HL-60/S4 treated with phorbol 12-myristate 13-acetate at 8.2 ng/mL for 4 days and 3 days (cell line): ENCODE results near the gene ZNF189.

ENCODE experiments used
- in situ Hi-C: fragments of 300-500 bp; cut with MboI; formaldehyde crosslinking; loops from 2 replicates; pipeline ENCODE4 v1.15.0; 2022; ENCODE audit warnings: low sequenced_read_pairs

ZNF189 gene

GRCh38 chr9:101417977-101418376 is 19.3 kb downstream of the ZNF189 start:
- in situ Hi-C loops: no loop called here

DNA sequence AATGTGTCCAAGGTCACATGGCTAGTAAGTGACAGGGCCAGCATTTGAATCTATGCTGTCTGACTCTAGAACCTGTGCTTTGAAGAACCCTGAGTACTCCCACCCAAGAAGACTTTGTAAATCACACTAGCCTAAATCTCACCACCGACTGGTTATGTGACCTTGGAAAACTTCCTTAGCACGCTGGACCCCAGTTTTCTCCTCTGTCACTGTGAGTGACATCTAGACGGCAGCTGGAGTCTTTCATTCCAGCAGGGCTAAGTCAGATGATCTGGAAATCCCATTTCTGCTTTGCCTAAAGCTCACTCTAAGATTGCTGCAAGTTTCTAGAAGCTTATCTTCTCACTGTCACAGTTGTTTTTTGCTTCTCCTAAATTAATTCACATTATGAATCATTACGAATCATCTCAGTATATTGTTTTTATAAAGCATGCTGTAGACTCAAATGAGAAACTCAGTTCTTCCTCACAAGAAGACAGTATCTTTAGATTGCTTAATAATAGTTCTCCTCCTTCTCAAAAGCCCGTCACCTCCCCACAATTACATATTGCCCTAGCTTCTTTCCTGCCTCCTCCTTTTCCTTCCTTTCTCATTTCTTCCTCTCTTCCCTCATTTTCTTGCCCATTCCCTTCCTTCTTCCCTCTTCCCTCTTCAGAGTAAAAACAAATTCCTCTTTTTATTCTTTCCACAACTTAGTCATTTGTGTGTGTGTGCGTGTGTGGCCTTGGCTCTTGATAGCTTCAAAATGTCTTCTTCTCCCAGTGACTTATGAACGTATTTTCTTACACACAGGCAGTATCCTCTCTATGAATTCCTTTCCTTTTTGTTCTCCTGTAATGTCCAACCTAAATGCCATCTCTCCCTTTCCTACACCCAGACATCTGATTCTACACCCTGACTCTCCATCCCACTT is 20.1 kb downstream of the ZNF189 start:
- in situ Hi-C loops: no loop called here

- in situ Hi-C loops: no loop called here
Measured at GRCh38 chr9:101419863-101420262, 21.2 kb downstream of the ZNF189 start.

DNA sequence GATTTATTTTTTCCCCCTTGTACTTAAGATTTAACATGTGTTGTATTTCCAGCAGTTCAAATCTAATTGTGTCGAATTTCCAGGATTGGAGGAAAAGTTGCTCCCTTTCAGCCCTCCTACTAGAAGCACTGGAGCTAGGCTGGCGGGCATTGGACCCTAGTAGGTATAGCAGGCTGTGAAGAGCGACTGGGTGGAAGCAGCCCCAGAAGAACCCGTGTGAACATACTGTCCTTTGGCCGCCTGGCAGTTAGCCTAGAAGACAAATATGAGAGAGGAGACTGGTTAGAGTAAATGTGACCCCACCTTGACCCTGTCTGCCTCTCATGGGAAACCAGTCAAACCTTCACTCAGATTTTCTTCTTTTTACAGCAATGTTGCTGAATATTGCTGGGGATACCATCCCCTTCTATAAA is 23.0 kb downstream of the ZNF189 start:
- in situ Hi-C loops: no loop called here

- in situ Hi-C loops: no loop called here
Measured at GRCh38 chr9:101427358-101427757, 28.7 kb downstream of the ZNF189 start.

DNA sequence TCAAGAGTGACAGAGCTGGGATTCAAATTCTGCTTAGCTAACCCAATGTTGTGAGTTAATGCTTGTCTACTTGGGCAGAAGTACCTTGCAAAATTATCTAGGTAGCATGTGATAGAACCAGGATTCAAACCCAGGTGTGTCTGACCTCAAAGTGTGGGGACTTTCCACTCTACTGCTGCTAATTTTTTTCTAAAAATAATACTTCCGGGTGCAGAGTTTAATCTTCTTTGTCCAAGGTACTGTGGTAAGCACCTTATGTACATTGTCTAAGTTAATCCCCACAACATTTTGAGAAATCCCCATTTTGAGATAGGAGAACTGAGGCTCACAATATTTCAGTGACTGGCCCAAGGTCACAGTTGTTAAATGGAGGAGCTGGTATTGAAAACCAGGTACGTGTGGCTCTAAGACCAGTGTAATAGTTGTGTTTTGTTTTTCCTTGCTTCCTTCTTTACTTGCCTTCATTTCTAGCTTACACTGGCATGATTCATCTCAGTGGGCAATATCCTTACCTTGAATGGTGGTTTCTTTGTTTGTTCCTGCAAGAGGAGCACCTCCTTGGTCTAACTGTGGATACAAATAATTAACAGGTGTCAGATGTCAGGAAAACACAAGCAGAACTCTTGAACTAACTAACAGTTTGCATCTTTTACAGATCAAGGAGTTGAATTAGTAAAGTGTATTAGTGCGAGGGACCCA is 29.5 kb downstream of the ZNF189 start:
- in situ Hi-C loops: no loop called here

- in situ Hi-C loops: no loop called here
Measured at GRCh38 chr9:101428909-101429308, 30.3 kb downstream of the ZNF189 start.

GRCh38 chr9:101429736-101430135 is 31.1 kb downstream of the ZNF189 start:
- in situ Hi-C loops: no loop called here

GRCh38 chr9:101432171-101432570 is 33.5 kb downstream of the ZNF189 start:
- in situ Hi-C loops: no loop called here

DNA sequence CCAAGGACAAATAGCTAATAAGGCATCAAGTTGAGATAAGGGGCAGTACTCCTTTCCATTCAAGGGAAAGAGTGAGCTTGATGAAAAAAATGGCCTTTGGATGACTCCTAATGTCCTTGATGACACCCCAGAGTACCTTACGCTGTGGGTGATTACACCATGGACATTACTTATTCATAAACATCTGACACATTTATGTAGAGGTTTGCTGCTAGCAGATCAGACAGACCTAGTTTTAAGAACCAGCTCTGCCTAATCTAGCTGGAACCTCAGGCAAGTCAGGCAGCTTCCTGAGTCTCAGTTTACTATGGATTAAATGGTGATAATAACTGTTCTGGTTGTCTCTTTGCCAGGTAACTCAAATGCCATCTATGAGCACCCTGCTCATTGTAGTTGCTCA is 34.1 kb downstream of the ZNF189 start:
- in situ Hi-C loops: no loop called here

DNA sequence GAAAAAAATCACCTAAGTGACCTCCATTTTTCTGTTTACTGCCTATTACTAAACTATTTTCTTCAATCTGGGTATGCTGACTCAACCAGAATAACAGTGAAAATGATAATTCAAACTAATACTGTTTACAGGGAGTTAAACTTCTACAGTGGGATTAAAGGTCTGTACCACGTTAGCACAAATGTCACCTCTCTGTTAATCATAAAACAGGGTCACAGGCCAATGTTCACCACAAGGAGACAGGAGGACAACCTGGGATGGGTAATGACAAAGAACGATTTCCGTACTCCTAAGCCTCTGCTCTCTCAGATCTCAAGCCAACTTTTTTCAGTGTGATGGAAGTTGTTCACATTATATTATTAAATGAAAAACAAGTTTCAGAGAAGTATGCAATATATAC is 34.6 kb downstream of the ZNF189 start:
- in situ Hi-C loops: no loop called here

- in situ Hi-C loops: no loop called here
Measured at GRCh38 chr9:101434998-101435397, 36.3 kb downstream of the ZNF189 start.

- in situ Hi-C loops: no loop called here
Measured at GRCh38 chr9:101435601-101436079, 37.0 kb downstream of the ZNF189 start, which contains the start of gene ALDOB. TSS of gene ALDOB (minus strand) at chr9:101435774. CDS start at chr9:101430887, 4,887 bp downstream.

DNA sequence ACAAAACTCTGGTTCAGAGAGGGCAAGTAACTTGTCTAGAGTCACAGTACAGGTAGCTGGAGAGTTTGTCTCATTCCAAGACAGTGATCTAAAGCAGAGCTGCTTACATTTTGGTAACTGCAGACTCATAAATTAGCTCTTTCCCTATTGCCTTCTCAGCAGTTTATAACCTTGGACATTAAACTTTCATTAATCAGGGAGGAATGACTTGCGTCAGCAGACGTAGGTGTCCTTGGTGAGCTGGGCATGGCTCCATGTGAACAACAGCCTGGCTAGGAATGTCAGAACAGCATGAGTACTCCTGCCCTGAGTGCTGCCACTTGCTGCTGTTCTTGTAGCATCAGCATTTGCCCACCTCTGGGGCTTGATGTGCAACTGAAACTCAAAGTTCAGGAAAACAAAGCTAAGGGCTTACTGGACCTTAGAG is 39.2 kb downstream of the ZNF189 start:
- in situ Hi-C loops: no loop called here

GRCh38 chr9:101438523-101438922 is 39.9 kb downstream of the ZNF189 start:
- in situ Hi-C loops: no loop called here

DNA sequence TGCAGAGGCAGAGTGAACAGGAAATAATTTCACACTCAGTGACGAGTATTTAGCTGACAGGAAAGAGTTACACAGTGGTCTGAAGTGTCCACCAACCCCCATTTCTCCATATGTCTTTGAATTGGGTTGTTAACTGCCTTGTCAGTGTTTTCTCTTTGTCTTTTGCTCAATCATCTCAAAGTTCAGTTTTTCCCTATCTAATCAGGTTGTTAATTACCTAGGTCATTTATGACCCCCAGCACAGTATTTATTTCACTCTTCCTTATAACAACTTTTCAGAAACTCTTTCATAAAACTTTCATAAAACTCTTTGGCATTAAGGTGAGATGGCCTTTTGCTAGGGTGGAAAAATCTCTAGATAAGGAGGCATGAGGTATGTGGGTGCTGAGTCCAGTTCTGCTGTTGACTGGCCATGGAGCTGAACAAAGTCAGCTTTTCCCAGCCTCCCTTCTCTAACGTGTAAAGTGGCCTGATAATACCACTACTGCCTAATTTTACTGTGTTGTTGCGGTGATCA is 42.1 kb downstream of the ZNF189 start:
- in situ Hi-C loops: no loop called here

DNA sequence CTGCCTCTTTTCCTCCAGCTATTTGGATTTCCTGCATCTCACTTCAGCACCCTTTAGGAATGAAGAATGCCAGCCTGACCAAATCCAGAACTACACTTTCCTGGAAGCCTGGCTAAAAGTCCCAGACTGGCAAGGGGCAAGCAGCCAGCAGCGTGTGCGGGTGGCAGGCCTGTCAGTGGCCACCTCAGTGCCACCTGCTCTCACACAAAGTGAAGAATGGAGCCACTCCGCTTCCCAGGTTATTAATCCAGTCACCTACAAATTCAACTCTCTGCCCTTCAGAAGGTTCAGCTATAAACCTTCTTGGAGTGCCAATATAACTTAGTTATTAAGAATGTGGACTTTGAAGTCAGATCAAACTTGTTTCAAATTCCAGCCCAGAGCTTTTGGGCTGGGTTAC is 43.7 kb downstream of the ZNF189 start:
- in situ Hi-C loops: no loop called here

DNA sequence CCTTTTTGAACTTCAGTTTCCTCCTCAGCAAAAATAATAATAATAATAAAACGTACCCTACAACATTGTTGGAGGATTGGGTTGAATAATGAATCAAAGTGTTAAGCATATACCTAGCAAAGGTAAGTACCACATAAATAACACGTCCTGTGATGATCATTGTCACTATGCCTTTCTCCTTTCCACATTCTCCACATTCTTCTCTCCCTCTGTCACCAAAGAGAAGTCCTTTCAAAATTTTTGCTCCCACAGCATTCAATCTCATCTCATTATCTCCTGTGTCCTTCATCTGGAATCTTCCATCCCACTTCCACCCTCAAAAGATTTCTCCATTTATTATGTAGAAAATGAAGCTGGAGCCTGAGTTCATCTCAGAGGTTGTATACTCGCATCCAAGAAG is 44.1 kb downstream of the ZNF189 start:
- in situ Hi-C loops: no loop called here

- in situ Hi-C loops: no loop called here
Measured at GRCh38 chr9:101443364-101443771, 44.7 kb downstream of the ZNF189 start.

- in situ Hi-C loops: no loop called here
Measured at GRCh38 chr9:101445353-101446029, 46.8 kb downstream of the ZNF189 start.

GRCh38 chr9:101446732-101447131 is 48.1 kb downstream of the ZNF189 start:
- in situ Hi-C loops: no loop called here
